Parathyroid adenoma (tissue), 2 donors: ENCODE measurements around the gene MYL5.

ENCODE experiments used
- H2AFZ ChIP-seq: fragments of 300-600 bp; sonication (generic); one replicate; pipeline ENCODE4 v1.7.0; 2017; ENCODE audit warnings: antibody characterized with exemption, mild to moderate bottlenecking
- H3K27ac ChIP-seq: fragments of 300-600 bp; sonication (generic); one replicate; pipeline ENCODE4 v1.7.0; 2017
- H3K27me3 ChIP-seq: fragments of 300-600 bp; sonication (generic); one replicate; pipeline ENCODE4 v1.7.0; 2017; ENCODE audit warnings: low read length; ENCODE audit not compliant: control insufficient read depth, insufficient read depth
- H3K36me3 ChIP-seq: fragments of 300-600 bp; sonication (generic); one replicate; pipeline ENCODE4 v1.7.0; 2017; ENCODE audit warnings: low read length; ENCODE audit not compliant: control insufficient read depth, insufficient read depth
- H3K4me1 ChIP-seq: fragments of 300-600 bp; sonication (generic); one replicate; pipeline ENCODE4 v1.7.0; 2017; ENCODE audit warnings: control low read depth
- H3K4me2 ChIP-seq: fragments of 300-600 bp; sonication (generic); one replicate; pipeline ENCODE4 v1.7.0; 2017; ENCODE audit warnings: low read length
- H3K4me3 ChIP-seq: fragments of 300-600 bp; sonication (generic); one replicate; pipeline ENCODE4 v1.7.0; 2017; ENCODE audit warnings: low read depth, low read length
- H3K79me2 ChIP-seq: fragments of 300-600 bp; sonication (generic); one replicate; pipeline ENCODE4 v1.7.0; 2017; ENCODE audit warnings: control low read depth
- H3K9ac ChIP-seq: fragments of 300-600 bp; sonication (generic); one replicate; pipeline ENCODE4 v1.7.0; 2017; ENCODE audit warnings: mild to moderate bottlenecking
- H3K9me3 ChIP-seq: fragments of 300-600 bp; sonication (generic); one replicate; pipeline ENCODE4 v1.7.0; 2017; ENCODE audit warnings: low read length; ENCODE audit not compliant: control insufficient read depth
- CTCF ChIP-seq: fragments of 300-600 bp; sonication (generic); IDR thresholded peaks from one replicate; pipeline ENCODE4 v1.7.0; 2017; ENCODE audit warnings: antibody characterized with exemption, mild to moderate bottlenecking
- donor health status: primary hyperparathyroidism.

The MYL5 gene

DNA sequence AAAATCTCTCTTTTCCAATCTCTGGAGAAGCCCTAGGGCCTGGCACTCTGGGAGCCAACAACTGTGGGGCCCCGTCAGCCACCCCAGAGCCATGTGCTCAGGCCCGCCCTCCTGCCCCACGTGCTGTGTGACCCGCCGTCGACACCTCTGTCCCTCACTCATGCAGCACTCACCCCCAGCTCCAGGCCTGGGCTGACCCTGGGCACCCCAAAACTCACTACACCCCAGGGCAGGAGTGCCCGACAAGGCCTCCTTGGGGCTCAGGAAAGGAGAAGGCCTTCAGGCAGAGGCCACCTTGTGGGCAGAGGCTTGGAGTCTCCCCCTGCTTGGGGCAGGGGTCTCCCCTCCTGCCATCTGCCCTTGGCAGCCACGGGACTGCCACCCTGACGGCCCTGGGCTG, 5.7 kb downstream of the MYL5 start:
- peaks cover 3% of the 10 kb centered on the region for H3K4me1 ChIP-seq
- no peak overlapping the region for H3K9ac ChIP-seq
- no peak overlapping the region for H3K4me2 ChIP-seq
- H3K4me3 ChIP-seq = no peak overlapping the region
- no peaks in the 10 kb centered on the region for H3K36me3 ChIP-seq
- no peak for TF ChIP-seq CTCF
- H3K79me2 ChIP-seq = no peaks in the 10 kb centered on the region
- H2AFZ ChIP-seq = no peak overlapping the region
- no peaks in the 10 kb centered on the region for H3K9me3 ChIP-seq
- no peak overlapping the region for H3K27ac ChIP-seq
- H3K27me3 ChIP-seq = no peaks in the 10 kb centered on the region

DNA sequence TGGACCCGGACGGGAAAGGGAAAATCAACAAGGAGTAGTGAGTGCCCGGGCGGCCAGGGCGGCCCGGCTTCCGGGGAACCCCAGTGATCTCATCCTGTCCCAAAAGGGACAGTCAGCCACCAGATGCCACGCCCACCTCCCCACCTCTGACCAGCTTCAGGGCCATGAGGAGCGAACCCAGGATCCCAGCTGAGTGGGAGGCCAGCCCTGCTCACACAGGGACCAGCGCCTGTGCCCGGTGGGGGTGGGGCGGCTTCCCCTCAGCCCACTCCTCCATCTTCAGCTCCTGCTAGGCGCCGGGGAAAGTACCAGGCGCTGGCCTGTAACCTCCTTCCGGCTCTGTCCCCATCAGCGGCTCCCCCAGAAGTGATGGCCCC, 6.2 kb downstream of the MYL5 start:
- Histone ChIP-seq H3K4me1 (peaks cover 3% of the 10 kb centered on the region), H3K9ac (no peak overlapping the region), H3K27ac (no peak overlapping the region), H3K9me3 (no peaks in the 10 kb centered on the region), H3K4me2 (peak overlapping the region; percentile 73), H3K79me2 (no peaks in the 10 kb centered on the region), H3K4me3 (no peak overlapping the region), H2AFZ (no peak overlapping the region), H3K36me3 (no peaks in the 10 kb centered on the region), H3K27me3 (no peaks in the 10 kb centered on the region)
- TF ChIP-seq CTCF = no peak

GRCh38 chr4:680928-681645, 6.7 kb downstream of the MYL5 start:
- Histone ChIP-seq H3K79me2 (no peaks in the 10 kb centered on the region), H3K9me3 (no peaks in the 10 kb centered on the region), H2AFZ (peak overlapping the region; percentile 58), H3K27me3 (no peaks in the 10 kb centered on the region), H3K27ac (no peak overlapping the region), H3K4me2 (peak overlapping the region; percentile 73), H3K4me1 (peaks cover 3% of the 10 kb centered on the region), H3K4me3 (peak overlapping the region; percentile 29), H3K36me3 (no peaks in the 10 kb centered on the region), H3K9ac (no peak overlapping the region)
- TF ChIP-seq CTCF = no peak

GRCh38 chr4:681736-682451, 7.6 kb downstream of the MYL5 start:
- Histone ChIP-seq H3K4me3 (no peak overlapping the region), H3K4me1 (no peaks in the 10 kb centered on the region), H3K4me2 (no peak overlapping the region), H3K27me3 (no peaks in the 10 kb centered on the region), H3K9me3 (no peaks in the 10 kb centered on the region), H3K27ac (no peak overlapping the region), H3K9ac (no peak overlapping the region), H3K36me3 (no peaks in the 10 kb centered on the region), H2AFZ (no peak overlapping the region), H3K79me2 (no peaks in the 10 kb centered on the region)
- TF ChIP-seq CTCF = no peak
